IMR-90 (cell line): ENCODE results near the gene CPNE4. TPM values are rescaled to one million over a fixed set of nuclear protein-coding genes. Genes with fewer than 3 reads are reported as not detected.

Experiments used
- ATAC-seq: fragments of 200-7000 bp; cut with Tn5 transposase; 2 replicates; pipeline ENCODE4 v1.9.1; 2020; ENCODE audit warnings: low read depth, mild to moderate bottlenecking, moderate library complexity
- BruUV-seq: library from RNA; stranded (reverse); fragments of 400-500 nt; replicated peaks from 2 replicates; lab custom pipeline; 2021; lab: Mats Ljungman, UMichigan
- CTCF ChIA-PET: fragments of 300-600 bp; formaldehyde crosslinking; extraction: SDS; loops from one replicate; lab custom pipeline; 2021; ENCODE audit warnings: antibody characterized with exemption; lab: Yijun Ruan, JAX
- POLR2A ChIA-PET: fragments of 300-600 bp; sonication (Branson Sonifier 250); formaldehyde crosslinking; loops from one replicate; lab custom pipeline; 2022; ENCODE audit warnings: antibody characterized with exemption; ENCODE audit not compliant: unreplicated experiment; lab: Charles Lee
- DNase-seq: peaks from one replicate; pipeline ENCODE4 v3.0.0; 2013
- H2AFZ ChIP-seq: replicated peaks from 2 replicates; pipeline ENCODE3; 2013; ENCODE audit warnings: low read length, mild to moderate bottlenecking; ENCODE audit not compliant: poor library complexity
- H2AK5ac ChIP-seq: 2 replicates; pipeline ENCODE4 v1.6.1; 2013; ENCODE audit warnings: low read depth, low read length, inconsistent platforms
- H2AK9ac ChIP-seq: replicated peaks from 2 replicates; pipeline ENCODE3; 2013; ENCODE audit warnings: mild to moderate bottlenecking, low read depth, low read length, moderate library complexity; ENCODE audit not compliant: poor library complexity
- H2BK120ac ChIP-seq: 2 replicates; pipeline ENCODE4 v1.6.1; 2013; ENCODE audit warnings: low read depth, low read length, inconsistent platforms
- H2BK15ac ChIP-seq: 3 replicates; pipeline ENCODE4 v1.6.1; 2013; ENCODE audit warnings: low read depth, low read length, inconsistent platforms
- H2BK20ac ChIP-seq: 2 replicates; pipeline ENCODE4 v1.6.1; 2013; ENCODE audit warnings: low read depth, mild to moderate bottlenecking, inconsistent platforms, low read length, moderate library complexity
- H2BK5ac ChIP-seq: 2 replicates; pipeline ENCODE4 v1.6.1; 2013; ENCODE audit warnings: mild to moderate bottlenecking, low read depth, low read length, inconsistent platforms; ENCODE audit not compliant: poor library complexity, severe bottlenecking
- H3K14ac ChIP-seq: replicated peaks from 2 replicates; pipeline ENCODE4 v1.6.1; 2013; ENCODE audit warnings: low read depth, low read length, inconsistent platforms
- H3K18ac ChIP-seq: 2 replicates; pipeline ENCODE4 v1.6.1; 2013; ENCODE audit warnings: low read depth, low read length, control low read depth
- H3K23ac ChIP-seq: 2 replicates; pipeline ENCODE4 v1.6.1; 2013; ENCODE audit warnings: low read depth, low read length, inconsistent platforms
- H3K27ac ChIP-seq: 2 replicates; pipeline ENCODE4 v1.5.1; 2013; ENCODE audit warnings: mild to moderate bottlenecking, control low read depth, low read length; ENCODE audit not compliant: insufficient read depth
- H3K27me3 ChIP-seq: 2 replicates; pipeline ENCODE4 v1.6.1; 2013; ENCODE audit warnings: low read length; ENCODE audit not compliant: control insufficient read depth, insufficient read depth
- H3K36me3 ChIP-seq: 2 replicates; pipeline ENCODE4 v1.6.1; 2013; ENCODE audit warnings: low read length, mixed read lengths; ENCODE audit not compliant: control insufficient read depth, insufficient read depth
- H3K4ac ChIP-seq: 2 replicates; pipeline ENCODE4 v1.6.1; 2013; ENCODE audit warnings: low read depth, low read length, inconsistent platforms
- H3K4me1 ChIP-seq: 2 replicates; pipeline ENCODE4 v1.6.1; 2013; ENCODE audit warnings: low read length, mixed read lengths; ENCODE audit not compliant: control insufficient read depth, insufficient read depth
- H3K4me2 ChIP-seq: 2 replicates; pipeline ENCODE4 v1.6.1; 2013; ENCODE audit warnings: low read depth, mild to moderate bottlenecking, control low read depth, low read length, moderate library complexity
- H3K4me3 ChIP-seq: 2 replicates; pipeline ENCODE4 v1.5.1; 2013; ENCODE audit warnings: low read depth, mild to moderate bottlenecking, control low read depth, low read length, moderate library complexity; ENCODE audit not compliant: insufficient read depth
- H3K56ac ChIP-seq: 2 replicates; pipeline ENCODE4 v1.6.1; 2013; ENCODE audit warnings: low read length, inconsistent platforms; ENCODE audit not compliant: insufficient read depth; ENCODE audit errors: extremely low read depth
- H3K79me1 ChIP-seq, 2 experiments: 2 replicates each; pipeline ENCODE4 v1.6.1; 2013; ENCODE audit warnings: low read length in 2 of 2, inconsistent platforms in 1 of 2, low read depth in 1 of 2
- H3K9ac ChIP-seq: 2 replicates; pipeline ENCODE4 v1.6.1; 2013; ENCODE audit warnings: low read depth, low read length, control low read depth
- H3K9me1 ChIP-seq: 2 replicates; pipeline ENCODE4 v1.6.1; 2013; ENCODE audit warnings: low read length, inconsistent platforms; ENCODE audit not compliant: insufficient read depth
- H3K9me3 ChIP-seq: 2 replicates; pipeline ENCODE4 v1.6.1; 2013; ENCODE audit warnings: low read length; ENCODE audit not compliant: control insufficient read depth, insufficient read depth
- H4K20me1 ChIP-seq: 2 replicates; pipeline ENCODE4 v1.6.1; 2013; ENCODE audit warnings: low read length, inconsistent platforms; ENCODE audit not compliant: insufficient read depth
- H4K5ac ChIP-seq: 2 replicates; pipeline ENCODE4 v1.6.1; 2013; ENCODE audit warnings: mild to moderate bottlenecking, low read depth, low read length, control low read depth
- H4K8ac ChIP-seq, 2 experiments: 2 replicates each; pipeline ENCODE4 v1.6.1; 2013; ENCODE audit warnings: low read depth in 2 of 2, low read length in 2 of 2, control low read depth in 1 of 2, inconsistent platforms in 1 of 2
- H4K91ac ChIP-seq: 2 replicates; pipeline ENCODE4 v1.6.1; 2013; ENCODE audit warnings: low read depth, low read length, inconsistent platforms; ENCODE audit not compliant: insufficient read depth
- BHLHE40 ChIP-seq: fragments of 150-350 bp; IDR thresholded peaks from 2 replicates; pipeline ENCODE4 v1.6.1; 2016; ENCODE audit warnings: mild to moderate bottlenecking, low read depth, low read length
- CHD1 ChIP-seq: IDR thresholded peaks from 2 replicates; pipeline ENCODE4 v1.6.1; 2012; ENCODE audit warnings: low read depth, low read length, improper control_type of control experiment
- FOS ChIP-seq: fragments of 150-350 bp; IDR thresholded peaks from 2 replicates; pipeline ENCODE4 v1.6.1; 2016; ENCODE audit warnings: low read depth, low read length
- RAD21 ChIP-seq: IDR thresholded peaks from 2 replicates; pipeline ENCODE4 v1.6.1; 2012; ENCODE audit warnings: low read length, improper control_type of control experiment
- RFX5 ChIP-seq: IDR thresholded peaks from 2 replicates; pipeline ENCODE4 v1.8.0; 2012; ENCODE audit warnings: low read depth, mild to moderate bottlenecking, low read length, moderate library complexity
- WGBS, 2 experiments: methylation state at CpG; one replicate each; pipeline versions ENCODE4 v1.1.5 to v1.1.7; 2013; ENCODE audit warnings: missing lambda C conversion rate in 2 of 2; ENCODE audit not compliant: insufficient read length in 1 of 2; ENCODE audit errors: extremely low coverage in 2 of 2; 5-methylcytosine and 5-hydroxymethylcytosine counted together
- dilution Hi-C: fragments of 300-500 bp; cut with HindIII; formaldehyde crosslinking; loops from one replicate; pipeline ENCODE4 v1.14.3; 2018; ENCODE audit warnings: low sequenced_read_pairs; ENCODE audit not compliant: unreplicated experiment
- in situ Hi-C: fragments of 300-500 bp; cut with MboI; formaldehyde crosslinking; loops from 3 replicates; pipeline ENCODE4 v1.14.3; 2019; ENCODE audit warnings: low sequenced_read_pairs, inconsistent platforms, mixed read lengths
- intact Hi-C: fragments of 100-400 bp; cut with micrococcal nuclease; formaldehyde crosslinking; loops from 2 replicates; pipeline ENCODE4 v1.10.0; 2022
- polyA plus RNA-seq, 3 experiments: library from polyadenylated mRNA; depleted of rRNA; stranded (reverse); fragments of >200 nt; gene quantifications; 2 replicates each; pipeline ENCODE4 v1.2.3, GENCODE V29; 2012; ENCODE audit warnings: low replicate concordance in 1 of 3
- total RNA-seq: library from RNA; depleted of rRNA; stranded (reverse); fragments of >200 nt; gene quantifications from 2 replicates; pipeline ENCODE4 v1.2.3, GENCODE V29; 2012
- TF ChIP-seq, protein P1 (sequence below): fragments of 150-350 bp; IDR thresholded peaks from 2 replicates; pipeline ENCODE4 v1.6.1; 2017; ENCODE audit warnings: mild to moderate bottlenecking, antibody characterized with exemption, low read length, low read depth

CPNE4 gene
- total and polyA plus RNA-seq, 2 of the 4 experiments (the other 2 are of a cell fraction): not detected

DNA sequence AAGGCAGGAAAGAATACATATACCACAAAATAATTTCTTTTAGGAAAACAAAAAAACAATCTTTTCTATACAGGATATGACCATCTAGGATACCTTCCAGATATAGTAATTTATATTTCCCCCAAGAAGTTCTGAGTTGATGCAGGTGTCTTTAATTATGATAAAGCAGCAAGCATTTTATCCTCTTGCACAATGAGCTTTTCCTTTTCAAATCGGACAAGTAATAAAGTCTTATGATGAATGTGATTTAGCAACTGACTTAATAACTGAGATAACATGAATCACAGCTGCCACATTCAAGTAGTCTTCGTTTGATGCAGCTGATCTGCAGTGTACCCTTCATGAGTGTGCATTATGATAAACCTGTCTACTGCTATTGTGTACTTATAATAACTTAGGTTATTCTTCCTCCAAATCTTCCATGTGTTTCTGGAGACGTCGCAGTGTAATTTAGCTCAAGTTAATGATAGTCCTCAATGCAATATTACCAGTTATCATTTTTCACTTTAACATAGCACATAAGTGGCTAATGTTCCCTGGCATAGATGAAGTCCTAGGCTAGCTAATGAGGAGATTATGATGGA, 271.7 kb downstream of the CPNE4 start:
- Histone ChIP-seq H4K8ac (no peak overlapping the region), H3K4me3 (no peak overlapping the region), H2AFZ (no peak overlapping the region), H3K23ac (no peak overlapping the region), H4K20me1 (no peaks in the 10 kb centered on the region), H2AK5ac (no peak overlapping the region), H4K5ac (no peak overlapping the region), H3K9ac (no peak overlapping the region), H2AK9ac (no peak overlapping the region), H3K18ac (no peak overlapping the region), H2BK15ac (no peak overlapping the region), H3K4me2 (no peak overlapping the region), H3K27ac (no peak overlapping the region), H3K27me3 (no peaks in the 10 kb centered on the region), H3K36me3 (no peaks in the 10 kb centered on the region), H3K14ac (no peak overlapping the region), H3K79me1 (no peaks in the 10 kb centered on the region), H2BK120ac (no peak overlapping the region), H3K9me1 (no peaks in the 10 kb centered on the region), H3K9me3 (no peaks in the 10 kb centered on the region), H4K91ac (no peak overlapping the region), H2BK20ac (no peak overlapping the region), H3K56ac (no peak overlapping the region), H2BK5ac (no peak overlapping the region), H3K4me1 (no peaks in the 10 kb centered on the region), H3K4ac (no peak overlapping the region)
- TF ChIP-seq RFX5 (no peak), BHLHE40 (no peak), RAD21 (no peak), FOS (no peak), CHD1 (no peak)
- TF ChIP-seq, protein P1, sequence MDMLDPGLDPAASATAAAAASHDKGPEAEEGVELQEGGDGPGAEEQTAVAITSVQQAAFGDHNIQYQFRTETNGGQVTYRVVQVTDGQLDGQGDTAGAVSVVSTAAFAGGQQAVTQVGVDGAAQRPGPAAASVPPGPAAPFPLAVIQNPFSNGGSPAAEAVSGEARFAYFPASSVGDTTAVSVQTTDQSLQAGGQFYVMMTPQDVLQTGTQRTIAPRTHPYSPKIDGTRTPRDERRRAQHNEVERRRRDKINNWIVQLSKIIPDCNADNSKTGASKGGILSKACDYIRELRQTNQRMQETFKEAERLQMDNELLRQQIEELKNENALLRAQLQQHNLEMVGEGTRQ: no peak
- in situ Hi-C loops: no loop called here
- dilution Hi-C loops: no loop called here
- ATAC-seq (no peak), DNase-seq (no peak)
- no TSS peak for BruUV-seq
- intact Hi-C loops: no loop called here
- ChIA-PET CTCF (no interaction called here), POLR2A (no interaction called here)
- WGBS, 2 experiments: no CpG with 5 or more reads among the region's 4 CpGs
